IPS-20b (cell line): Measurements from ENCODE around the gene STAT6.

ENCODE experiments used
- H3K27ac ChIP-seq: one replicate; pipeline ENCODE4 v1.5.1; 2013; ENCODE audit warnings: low read length
- H3K27me3 ChIP-seq: 2 replicates; pipeline ENCODE4 v1.6.1; 2013; ENCODE audit warnings: mild to moderate bottlenecking, low read length, inconsistent platforms; ENCODE audit not compliant: insufficient read depth
- H3K36me3 ChIP-seq: 2 replicates; pipeline ENCODE4 v1.6.1; 2013; ENCODE audit warnings: low read depth, mild to moderate bottlenecking, inconsistent platforms, low read length, moderate library complexity; ENCODE audit not compliant: insufficient read depth
- H3K4me1 ChIP-seq: 2 replicates; pipeline ENCODE4 v1.6.1; 2013; ENCODE audit warnings: mild to moderate bottlenecking, control low read depth, inconsistent platforms, low read length, moderate library complexity; ENCODE audit not compliant: insufficient read depth
- H3K4me3 ChIP-seq: 2 replicates; pipeline ENCODE4 v1.5.1; 2013; ENCODE audit warnings: mild to moderate bottlenecking, low read length, inconsistent platforms
- H3K9ac ChIP-seq: 2 replicates; pipeline ENCODE4 v1.6.1; 2013; ENCODE audit warnings: low read depth, mild to moderate bottlenecking, inconsistent platforms, low read length, moderate library complexity
- H3K9me3 ChIP-seq: 2 replicates; pipeline ENCODE4 v1.6.1; 2013; ENCODE audit warnings: mild to moderate bottlenecking, low read depth, low read length, inconsistent platforms; ENCODE audit not compliant: insufficient read depth

STAT6 gene

DNA sequence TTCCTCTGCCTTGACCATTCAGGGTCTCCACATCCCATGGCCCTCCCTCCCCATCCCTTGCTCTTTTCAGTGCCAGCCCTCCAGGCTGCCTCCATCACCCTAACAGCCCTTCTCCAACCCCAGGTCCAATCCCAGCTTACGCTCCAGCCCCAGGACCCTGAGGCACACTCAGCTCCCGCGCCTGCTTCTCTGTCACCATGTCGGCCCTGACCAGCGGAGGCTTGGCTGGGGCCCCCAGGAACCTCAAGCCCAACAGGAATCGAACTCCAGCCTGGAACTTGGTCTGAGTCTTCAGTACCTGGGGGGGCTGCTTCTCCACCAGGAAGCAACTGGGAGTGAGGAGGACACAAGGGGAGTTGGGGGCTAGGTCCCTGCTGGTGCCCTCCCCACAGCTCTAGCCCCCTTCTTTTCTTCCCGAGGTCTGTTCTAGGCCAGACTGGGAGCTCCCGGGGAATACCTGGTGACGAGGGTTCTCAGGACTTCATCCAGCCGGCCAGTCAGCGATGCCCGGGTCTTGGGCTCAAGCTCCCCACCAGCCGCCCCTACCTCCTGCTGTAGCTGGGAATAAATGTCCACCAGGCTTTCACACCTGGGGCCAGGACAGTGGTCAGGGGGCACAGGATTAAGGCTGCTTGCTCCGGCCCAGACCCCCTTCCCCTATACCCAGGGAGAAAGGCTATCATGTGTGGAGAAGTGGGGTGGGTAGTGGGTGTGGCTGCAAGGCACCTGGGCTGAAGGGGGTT, 6.0 kb downstream of the STAT6 start:
- Histone ChIP-seq H3K27me3 (no peaks in the 10 kb centered on the region), H3K4me3 (no peak overlapping the region), H3K9ac (no peak overlapping the region), H3K9me3 (no peaks in the 10 kb centered on the region), H3K27ac (no peak overlapping the region), H3K36me3 (peaks cover 29% of the 10 kb centered on the region), H3K4me1 (peaks cover 8% of the 10 kb centered on the region; the same call in 1 of the 2 replicates)

DNA sequence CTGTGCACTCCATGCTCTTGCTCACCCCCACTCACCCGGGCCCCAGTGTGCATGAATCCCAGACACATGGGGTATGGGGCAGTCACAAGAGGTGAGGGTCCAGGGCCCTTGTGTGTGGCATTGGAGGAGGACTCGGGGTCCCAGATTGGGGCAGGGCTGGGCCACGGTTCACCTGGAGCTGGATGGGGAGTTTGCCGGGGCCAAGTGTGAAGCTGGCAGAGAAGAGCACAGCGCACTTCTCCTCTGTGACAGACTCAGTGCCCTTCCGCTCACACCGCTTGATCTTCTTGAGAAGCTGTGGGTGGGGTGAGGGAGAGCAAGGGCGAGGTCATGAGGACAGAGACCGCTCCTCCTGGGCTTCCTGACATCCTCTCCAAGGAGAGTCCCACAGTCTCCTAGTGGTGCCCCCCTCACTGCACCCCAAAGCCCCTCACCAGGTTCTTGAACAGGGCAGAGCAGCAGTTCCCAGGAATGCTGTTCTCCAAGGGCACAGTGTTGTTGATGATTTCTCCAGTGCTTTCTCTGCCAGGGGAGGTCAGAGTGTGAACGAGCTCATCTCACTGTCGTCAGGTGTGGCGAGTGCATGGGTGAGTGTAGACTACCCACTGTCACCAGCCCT, 6.8 kb downstream of the STAT6 start:
- H3K9me3 ChIP-seq = no peaks in the 10 kb centered on the region
- peaks cover 29% of the 10 kb centered on the region for H3K36me3 ChIP-seq
- H3K27me3 ChIP-seq = no peaks in the 10 kb centered on the region
- H3K4me1 ChIP-seq = peaks cover under 1% of the 10 kb centered on the region; the same call in 1 of the 2 replicates
- H3K27ac ChIP-seq = no peak overlapping the region
- H3K4me3 ChIP-seq = no peak overlapping the region
- no peak overlapping the region for H3K9ac ChIP-seq

DNA sequence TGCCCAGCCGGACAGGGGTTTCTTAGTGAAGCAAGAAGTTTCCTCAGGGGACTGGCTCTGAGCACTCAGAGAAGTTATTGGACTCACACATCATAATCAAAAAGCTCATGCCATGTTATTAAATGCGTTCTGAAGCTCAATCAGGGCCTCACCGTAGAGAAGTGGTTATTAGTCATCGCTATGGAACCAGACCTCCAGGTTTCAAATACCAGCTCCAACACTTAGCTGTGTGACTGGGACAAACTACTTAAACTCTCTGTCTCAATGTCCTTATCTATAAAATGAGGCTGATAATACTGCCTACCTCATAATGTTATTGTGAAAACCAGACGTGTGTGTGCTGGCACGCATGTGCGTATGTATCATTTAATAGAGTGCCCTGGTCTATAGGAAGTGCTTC, 7.3 kb downstream of the STAT6 start:
- Histone ChIP-seq H3K9ac (no peak overlapping the region), H3K27me3 (no peaks in the 10 kb centered on the region), H3K4me3 (no peak overlapping the region), H3K36me3 (peaks cover 29% of the 10 kb centered on the region), H3K9me3 (no peaks in the 10 kb centered on the region), H3K4me1 (no peaks in the 10 kb centered on the region), H3K27ac (no peak overlapping the region)

DNA sequence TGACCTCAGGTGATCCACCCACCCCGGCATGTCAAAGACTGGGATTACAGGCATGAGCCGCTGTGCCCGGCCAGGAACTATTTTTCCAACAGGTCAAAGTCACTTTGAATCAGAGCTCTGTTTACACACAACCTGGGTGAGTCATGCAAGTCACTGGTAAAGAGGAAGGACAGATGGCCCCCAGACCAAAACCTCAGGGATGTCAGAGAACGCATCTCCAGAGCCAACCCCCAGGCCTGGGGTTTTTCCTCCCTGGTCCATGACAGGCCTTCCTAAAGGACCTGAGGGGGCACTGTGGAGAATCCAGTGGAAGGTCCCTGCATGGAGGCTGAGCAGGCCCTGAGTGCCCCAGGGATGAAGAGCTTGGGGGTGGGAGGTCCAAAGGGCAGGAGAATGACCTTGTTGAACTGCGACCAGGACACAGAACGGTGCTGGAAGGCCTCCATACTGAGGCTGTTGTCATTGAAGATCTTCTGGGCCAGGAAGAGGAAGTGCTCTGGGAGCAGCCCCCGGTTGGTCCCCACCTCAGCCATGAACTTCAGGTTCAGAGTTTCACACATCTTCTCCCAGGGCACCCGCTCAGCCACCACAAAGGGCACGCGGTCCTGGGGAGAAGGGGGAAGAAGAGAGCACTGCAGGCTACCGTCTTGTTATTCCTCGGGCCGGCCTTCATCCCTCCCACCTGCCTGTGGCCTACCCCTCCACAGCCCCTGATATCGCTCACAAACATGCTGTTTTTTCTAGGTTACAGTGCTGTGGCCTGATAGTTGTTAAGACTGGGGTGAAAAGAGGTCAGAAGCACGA, 9.1 kb downstream of the STAT6 start:
- Histone ChIP-seq H3K4me1 (no peaks in the 10 kb centered on the region), H3K9ac (no peak overlapping the region), H3K27me3 (no peaks in the 10 kb centered on the region), H3K36me3 (peaks cover 23% of the 10 kb centered on the region), H3K9me3 (no peaks in the 10 kb centered on the region), H3K4me3 (no peak overlapping the region), H3K27ac (no peak overlapping the region)

DNA sequence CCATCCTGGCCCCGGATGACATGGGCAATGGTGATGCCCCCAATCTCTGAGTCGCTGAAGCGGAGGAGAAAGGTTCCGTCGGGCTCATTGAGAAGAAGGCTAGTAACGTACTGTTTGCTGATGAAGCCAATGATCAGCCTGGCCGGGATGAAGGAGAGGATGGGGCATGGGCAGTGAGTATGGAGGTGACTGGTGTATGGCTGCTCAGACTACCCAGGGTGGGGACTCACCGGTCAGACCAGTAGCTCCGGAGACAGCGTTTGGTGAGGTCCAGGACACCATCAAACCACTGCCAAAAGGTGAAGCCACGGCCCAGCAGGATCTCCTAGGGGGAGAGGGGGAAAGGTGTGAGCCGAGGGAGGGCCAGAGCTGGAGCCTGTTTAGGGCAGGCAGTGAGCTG, 11.4 kb downstream of the STAT6 start:
- H3K9ac ChIP-seq = no peak overlapping the region
- H3K27ac ChIP-seq = no peak overlapping the region
- H3K4me1 ChIP-seq = no peaks in the 10 kb centered on the region
- H3K36me3 ChIP-seq = peaks cover 29% of the 10 kb centered on the region
- no peaks in the 10 kb centered on the region for H3K9me3 ChIP-seq
- H3K4me3 ChIP-seq = no peak overlapping the region
- no peaks in the 10 kb centered on the region for H3K27me3 ChIP-seq

DNA sequence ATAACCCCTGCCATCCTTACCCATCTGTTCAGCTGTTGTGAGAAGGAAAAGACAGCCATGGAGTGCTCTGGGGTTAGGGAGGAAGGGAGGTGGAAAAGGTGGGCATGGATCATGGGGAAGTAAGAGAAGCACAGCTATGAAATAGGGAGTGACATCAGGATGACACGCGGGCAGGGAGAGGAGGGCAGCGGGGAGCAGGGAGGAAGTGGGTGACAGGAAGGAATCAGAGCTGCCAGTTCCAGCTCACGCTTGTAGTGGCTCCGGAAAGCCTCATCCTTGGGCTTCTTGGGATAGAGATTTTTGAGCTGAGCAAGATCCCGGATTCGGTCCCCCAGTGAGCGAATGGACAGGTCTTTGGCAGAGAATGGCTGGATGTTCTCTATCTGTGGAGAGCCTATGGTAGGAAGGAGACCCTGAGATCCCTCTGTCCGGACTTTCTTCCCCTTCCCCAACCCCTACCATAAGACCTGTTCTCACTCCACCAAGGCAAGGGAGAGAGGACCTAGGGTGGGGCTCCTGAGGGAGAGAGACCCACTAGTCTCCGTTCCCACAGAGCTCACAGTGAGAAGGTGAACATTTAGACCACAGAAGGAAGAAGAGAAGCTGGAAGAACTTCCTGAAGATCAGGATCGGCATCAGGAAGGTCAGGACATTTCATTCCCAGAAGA, 12.0 kb downstream of the STAT6 start:
- H3K36me3 ChIP-seq = peaks cover 30% of the 10 kb centered on the region
- no peak overlapping the region for H3K4me3 ChIP-seq
- no peak overlapping the region for H3K27ac ChIP-seq
- peaks cover 5% of the 10 kb centered on the region; the same call in 1 of the 2 replicates for H3K4me1 ChIP-seq
- H3K9me3 ChIP-seq = no peaks in the 10 kb centered on the region
- H3K9ac ChIP-seq = no peak overlapping the region
- no peaks in the 10 kb centered on the region for H3K27me3 ChIP-seq

DNA sequence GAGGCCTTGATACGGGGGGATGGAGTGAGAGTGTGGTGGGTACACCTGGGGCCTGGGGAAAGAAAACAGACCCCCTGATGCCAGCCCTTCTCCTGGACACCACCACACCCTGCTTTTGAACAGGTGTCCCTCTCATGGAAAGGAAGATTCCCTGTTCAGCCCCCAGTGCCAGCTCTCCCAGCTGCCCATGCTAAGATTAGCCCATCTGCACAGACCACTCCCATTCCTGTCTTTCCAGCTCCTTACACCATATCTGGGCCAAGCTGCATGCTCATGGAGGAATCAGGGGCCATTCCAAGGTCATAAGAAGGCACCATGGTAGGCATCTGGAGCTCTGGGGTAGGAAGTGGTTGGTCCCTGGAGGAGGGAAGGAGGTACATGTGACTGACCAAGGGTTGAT, 12.6 kb downstream of the STAT6 start:
- H3K36me3 ChIP-seq = peaks cover 30% of the 10 kb centered on the region
- no peak overlapping the region for H3K9ac ChIP-seq
- no peaks in the 10 kb centered on the region for H3K27me3 ChIP-seq
- peaks cover 7% of the 10 kb centered on the region; the same call in 1 of the 2 replicates for H3K4me1 ChIP-seq
- no peak overlapping the region for H3K4me3 ChIP-seq
- no peak overlapping the region for H3K27ac ChIP-seq
- H3K9me3 ChIP-seq = no peaks in the 10 kb centered on the region

DNA sequence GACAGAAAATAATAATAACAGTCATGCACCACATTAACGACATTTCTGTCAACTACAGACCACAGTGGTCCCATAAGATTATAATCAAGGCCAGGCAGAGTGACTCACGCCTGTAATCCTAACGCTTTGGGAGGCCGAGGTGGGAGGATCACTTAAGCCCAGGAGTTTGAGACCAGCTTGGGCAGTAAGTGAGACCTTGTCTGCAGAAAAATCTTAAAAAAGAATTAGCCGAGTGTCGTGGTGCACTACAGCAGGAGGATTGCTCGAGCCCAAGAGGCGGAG, 13.7 kb downstream of the STAT6 start:
- peaks cover 40% of the 10 kb centered on the region for H3K36me3 ChIP-seq
- H3K27me3 ChIP-seq = no peaks in the 10 kb centered on the region
- H3K4me3 ChIP-seq = no peak overlapping the region
- peaks cover 7% of the 10 kb centered on the region; the same call in 1 of the 2 replicates for H3K4me1 ChIP-seq
- H3K9me3 ChIP-seq = no peaks in the 10 kb centered on the region
- no peak overlapping the region for H3K9ac ChIP-seq
- no peak overlapping the region for H3K27ac ChIP-seq

DNA sequence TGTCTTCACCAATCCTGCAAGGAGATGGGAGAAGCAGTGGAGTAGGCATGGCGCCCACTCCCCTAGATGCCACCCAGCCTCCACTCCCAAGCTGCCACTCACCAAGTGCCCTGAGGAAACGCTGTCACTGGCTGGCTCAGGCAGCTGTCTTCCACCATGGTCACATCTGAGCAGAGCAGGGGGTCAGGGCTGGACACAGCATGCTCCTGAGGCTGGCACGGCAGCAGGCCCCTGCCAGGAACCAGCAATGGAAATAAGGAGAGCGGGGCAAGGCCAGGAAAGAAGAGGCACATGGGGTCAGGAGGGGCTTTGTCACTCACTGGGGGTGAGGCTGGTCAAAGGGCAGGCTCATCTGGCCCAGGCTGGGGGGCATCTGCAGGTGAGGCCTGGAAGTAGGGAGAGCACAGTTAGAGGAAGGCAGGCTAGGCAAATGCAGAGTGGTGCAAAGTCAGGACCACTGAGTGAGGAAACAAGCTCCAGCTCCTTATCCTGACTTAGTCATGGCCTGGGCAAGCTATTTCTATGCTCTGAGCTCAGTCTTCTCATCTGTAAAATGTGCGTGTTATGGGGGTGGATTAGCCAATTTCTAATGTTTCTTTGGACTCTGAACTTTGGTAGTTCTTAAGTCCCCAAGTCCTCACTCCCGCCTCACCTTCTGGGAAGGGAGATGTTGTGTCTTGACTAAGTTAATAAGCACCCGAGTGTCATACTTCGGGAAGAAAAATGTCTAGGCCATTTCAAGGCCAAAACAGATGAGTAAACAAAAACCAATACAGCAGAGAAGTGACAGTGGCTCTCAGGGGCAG, 14.2 kb downstream of the STAT6 start:
- no peaks in the 10 kb centered on the region for H3K9me3 ChIP-seq
- H3K27me3 ChIP-seq = no peaks in the 10 kb centered on the region
- H3K4me1 ChIP-seq = peaks cover 7% of the 10 kb centered on the region; the same call in 1 of the 2 replicates
- H3K4me3 ChIP-seq = no peak overlapping the region
- H3K9ac ChIP-seq = no peak overlapping the region
- H3K27ac ChIP-seq = no peak overlapping the region
- peaks cover 46% of the 10 kb centered on the region for H3K36me3 ChIP-seq

DNA sequence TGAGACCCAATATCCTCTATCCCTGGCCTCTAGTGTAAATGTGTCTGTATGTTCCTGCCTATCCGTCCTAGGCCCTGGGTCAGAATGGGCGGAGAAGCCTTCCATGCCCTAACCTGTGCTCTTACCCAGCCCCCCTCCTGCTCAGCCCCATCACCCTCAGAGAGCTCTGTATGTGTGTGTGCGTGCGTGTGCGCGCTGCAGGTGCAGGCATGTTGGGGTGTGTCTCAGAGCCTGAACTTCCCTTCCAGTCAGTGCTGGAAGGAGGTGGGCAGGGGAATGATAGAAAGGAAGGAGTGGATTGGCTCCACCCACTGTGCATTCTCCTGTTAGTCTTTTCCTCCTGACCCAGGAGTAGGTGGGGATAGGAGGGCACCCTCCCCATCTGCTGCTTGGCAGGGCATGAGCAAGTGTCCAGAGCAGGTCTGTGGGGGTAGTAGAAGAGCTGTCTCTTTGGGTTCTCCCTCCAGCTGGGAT, 15.0 kb downstream of the STAT6 start:
- H3K27ac ChIP-seq = no peak overlapping the region

DNA sequence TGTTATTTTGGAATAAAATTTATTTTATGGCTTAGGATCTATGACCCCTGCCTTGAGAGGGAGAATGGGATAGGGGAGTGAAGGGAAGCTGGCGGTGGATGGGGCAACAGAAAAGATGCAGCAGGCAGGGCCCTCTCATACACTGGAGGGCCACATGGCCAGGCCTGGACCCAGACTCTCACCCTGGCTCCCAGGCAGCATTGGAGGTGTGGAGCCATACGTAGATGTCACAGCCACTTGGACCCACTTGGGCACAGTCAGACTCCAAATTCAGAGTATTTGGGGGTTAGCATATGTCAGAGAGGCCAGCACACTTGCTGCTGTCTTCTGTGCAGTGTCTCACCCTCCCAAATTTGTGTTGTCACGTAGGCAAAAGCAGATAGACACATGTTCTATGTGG, 15.7 kb downstream of the STAT6 start:
- H3K36me3 ChIP-seq = peaks cover 56% of the 10 kb centered on the region
- no peaks in the 10 kb centered on the region for H3K9me3 ChIP-seq
- no peaks in the 10 kb centered on the region for H3K27me3 ChIP-seq
- H3K27ac ChIP-seq = no peak overlapping the region
- H3K4me3 ChIP-seq = no peak overlapping the region
- no peak overlapping the region for H3K9ac ChIP-seq
- H3K4me1 ChIP-seq = peaks cover 10% of the 10 kb centered on the region; the same call in 1 of the 2 replicates

More for the DNA sequence above, 15.0 kb downstream of the STAT6 start:
- H3K27me3 ChIP-seq = no peaks in the 10 kb centered on the region
- no peak overlapping the region for H3K4me3 ChIP-seq
- H3K9me3 ChIP-seq = no peaks in the 10 kb centered on the region
- no peak overlapping the region for H3K9ac ChIP-seq
- peaks cover 54% of the 10 kb centered on the region for H3K36me3 ChIP-seq
- H3K4me1 ChIP-seq = peaks cover 7% of the 10 kb centered on the region; the same call in 1 of the 2 replicates
